GM10847 (cell line): ENCODE measurements around the gene RPLP2.
A peak's percentile ranks its signal among the peaks of the same experiment; 100 is the strongest.

ENCODE experiments used
- POLR2A ChIP-seq: IDR thresholded peaks from 2 replicates; pipeline ENCODE4 v1.6.1; 2011; ENCODE audit not compliant: insufficient read length; ENCODE audit errors: extremely low read depth

Gene RPLP2

GRCh38 chr11:829847-830294, 20.1 kb downstream of the RPLP2 start:
- no peak for TF ChIP-seq POLR2A

GRCh38 chr11:830295-831117, 20.7 kb downstream of the RPLP2 start:
- TF ChIP-seq POLR2A = no peak

DNA sequence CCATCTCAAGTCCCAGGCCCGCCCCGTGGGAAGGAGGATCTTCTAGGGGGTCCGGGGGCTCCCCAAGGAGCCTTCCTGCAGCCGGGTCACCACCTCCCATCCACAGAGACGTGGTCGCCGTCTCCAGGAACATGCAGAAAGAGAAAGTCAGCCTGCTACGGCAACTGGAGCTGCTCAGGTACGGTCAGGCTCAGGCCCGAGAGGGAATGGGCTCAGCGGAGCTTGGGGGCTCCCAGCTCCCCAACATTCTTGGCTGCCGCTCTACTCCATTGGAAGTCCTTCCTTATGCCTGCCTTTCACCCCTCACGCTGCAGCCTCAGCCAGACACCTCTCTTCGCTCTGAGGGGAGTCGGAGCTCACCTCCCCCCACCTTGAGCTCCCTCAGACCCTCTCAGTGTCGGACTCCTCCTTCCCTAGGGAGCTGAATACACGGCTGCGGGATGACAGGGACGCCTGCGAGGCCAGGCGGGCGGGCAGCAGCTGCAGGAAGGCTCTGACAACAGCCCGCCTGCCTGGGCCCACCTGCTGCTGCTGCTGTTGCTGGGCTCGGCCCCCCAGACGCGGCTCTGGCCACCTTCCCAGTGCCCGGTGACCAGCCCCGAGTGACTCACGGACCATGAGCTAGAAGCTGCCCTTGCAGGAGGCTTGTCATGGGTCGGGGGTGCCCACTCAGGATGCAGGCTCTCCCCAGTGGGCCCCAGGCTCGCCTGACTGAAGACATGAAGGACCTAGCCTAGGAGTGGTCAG, 21.5 kb downstream of the RPLP2 start:
- TF ChIP-seq POLR2A = no peak

DNA sequence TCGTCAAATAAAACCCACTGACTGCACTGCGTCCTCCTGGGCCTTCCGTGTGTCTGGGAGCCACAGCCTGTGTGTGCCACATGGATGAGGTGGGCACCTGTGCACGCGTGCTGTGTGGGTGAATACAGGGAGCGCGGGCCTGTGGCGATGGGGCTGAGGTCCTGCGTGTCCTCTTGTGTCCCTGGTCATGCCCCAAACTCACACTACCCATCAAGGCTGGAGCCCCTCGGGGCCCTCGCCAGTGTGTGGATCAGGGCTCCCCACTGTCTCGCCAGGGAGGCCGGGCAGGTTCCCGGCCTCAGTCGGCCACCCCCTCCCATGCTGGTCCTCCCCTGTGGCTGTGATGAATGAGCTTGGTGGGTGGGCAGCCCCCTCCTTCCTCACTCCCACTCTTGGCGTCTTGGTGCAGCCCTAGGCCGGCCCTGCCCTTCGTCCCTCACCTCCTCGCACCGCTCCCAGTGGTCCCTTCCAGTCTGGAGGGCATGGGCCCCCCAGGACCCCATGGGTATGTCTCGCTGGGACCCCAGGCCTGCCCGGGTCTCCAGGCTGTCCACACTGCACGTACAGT, 22.3 kb downstream of the RPLP2 start:
- no peak for TF ChIP-seq POLR2A

- TF ChIP-seq POLR2A = peak; percentile 25
Measured at GRCh38 chr11:832529-833113, 22.9 kb downstream of the RPLP2 start, which contains the start of gene CD151. CD151 (plus strand) TSS chr11:832952; CDS start chr11:836070, 3,118 bp downstream.

DNA sequence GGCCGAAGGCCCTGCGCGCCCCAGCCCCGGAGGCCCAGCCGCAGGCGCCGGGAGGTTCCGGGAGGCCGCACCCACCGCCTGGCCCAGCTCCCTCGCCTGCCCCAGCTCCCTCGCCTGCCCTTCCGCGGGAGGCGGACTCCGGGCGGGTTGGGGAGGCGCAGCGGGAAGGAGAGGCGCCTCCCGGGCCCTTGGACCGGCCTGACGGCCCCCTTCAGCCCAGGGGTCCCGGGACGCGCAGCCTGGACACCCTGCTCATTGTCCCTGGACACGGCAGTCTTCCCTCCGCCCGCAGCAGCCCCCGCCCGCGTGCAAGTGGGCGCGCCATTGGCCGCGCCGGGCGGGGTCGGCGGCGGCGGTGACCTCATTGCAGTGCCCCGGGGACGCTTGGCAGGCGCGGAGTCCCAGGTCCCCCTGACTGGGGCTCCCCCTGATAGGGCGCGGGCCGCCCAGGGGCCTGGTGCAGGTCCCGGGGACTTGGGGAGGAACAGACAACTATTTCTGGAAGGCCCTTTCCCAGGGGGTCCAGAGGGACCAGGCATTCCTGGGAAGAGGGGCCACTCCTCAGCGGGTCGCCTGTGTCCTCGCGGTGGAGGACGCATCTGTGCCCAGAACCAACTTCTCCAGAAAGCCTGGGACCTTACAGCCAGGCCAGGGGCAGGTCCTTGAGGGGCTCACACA, 23.5 kb downstream of the RPLP2 start:
- no peak for TF ChIP-seq POLR2A

DNA sequence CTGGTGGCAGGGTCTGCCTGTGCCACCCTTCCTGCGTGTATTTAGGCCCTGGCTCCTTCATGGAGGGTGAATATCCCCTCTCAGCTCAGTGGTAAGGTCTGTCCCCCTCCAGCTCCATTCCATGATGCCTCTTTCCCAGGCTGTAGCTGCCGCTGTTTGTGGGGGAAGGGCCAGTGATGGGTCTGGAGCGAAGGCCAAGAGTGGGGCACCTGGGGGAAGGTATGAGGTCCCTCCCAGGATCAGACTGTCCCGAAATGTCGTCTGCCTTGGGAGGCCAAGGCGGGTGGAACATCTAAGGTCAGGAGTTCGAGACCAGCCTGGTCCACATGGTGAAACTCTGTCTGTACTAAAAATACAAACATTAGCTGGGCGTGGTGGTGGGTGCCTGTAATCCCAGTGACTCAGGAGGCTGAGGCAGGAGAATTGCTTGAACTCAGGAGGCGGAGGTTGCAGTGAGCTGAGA, 24.1 kb downstream of the RPLP2 start:
- TF ChIP-seq POLR2A = no peak

GRCh38 chr11:834371-835316, 24.9 kb downstream of the RPLP2 start:
- TF ChIP-seq POLR2A = no peak

DNA sequence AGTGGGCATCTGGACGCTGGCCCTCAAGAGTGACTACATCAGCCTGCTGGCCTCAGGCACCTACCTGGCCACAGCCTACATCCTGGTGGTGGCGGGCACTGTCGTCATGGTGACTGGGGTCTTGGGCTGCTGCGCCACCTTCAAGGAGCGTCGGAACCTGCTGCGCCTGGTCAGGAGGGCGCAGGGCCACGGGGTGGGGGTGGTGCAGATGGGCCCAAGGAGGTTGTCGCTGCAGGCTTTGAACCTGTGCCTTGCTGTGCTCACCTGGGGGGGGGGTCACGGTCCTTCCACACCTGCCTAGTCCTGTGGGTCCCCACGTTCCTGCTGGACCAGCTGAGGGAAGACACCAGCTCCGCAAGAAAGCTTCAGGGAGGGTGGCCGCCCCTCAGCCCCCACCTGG, 26.5 kb downstream of the RPLP2 start:
- no peak for TF ChIP-seq POLR2A

DNA sequence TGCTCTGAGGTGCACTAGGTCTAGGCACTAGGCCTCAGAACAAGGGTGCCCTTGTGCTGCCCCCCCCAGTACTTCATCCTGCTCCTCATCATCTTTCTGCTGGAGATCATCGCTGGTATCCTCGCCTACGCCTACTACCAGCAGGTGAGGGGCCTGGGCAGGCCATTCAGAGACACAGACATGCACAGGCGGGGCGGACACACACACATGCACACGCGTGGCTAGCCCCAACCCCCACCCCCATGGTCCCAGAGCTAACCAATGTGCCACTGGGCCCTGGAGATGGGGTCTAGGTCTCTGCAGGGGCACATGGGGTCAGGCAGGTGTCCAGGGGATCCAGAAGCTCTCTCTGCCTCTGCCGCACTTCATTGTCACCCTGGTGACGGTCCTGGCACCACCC, 26.9 kb downstream of the RPLP2 start:
- TF ChIP-seq POLR2A = no peak

DNA sequence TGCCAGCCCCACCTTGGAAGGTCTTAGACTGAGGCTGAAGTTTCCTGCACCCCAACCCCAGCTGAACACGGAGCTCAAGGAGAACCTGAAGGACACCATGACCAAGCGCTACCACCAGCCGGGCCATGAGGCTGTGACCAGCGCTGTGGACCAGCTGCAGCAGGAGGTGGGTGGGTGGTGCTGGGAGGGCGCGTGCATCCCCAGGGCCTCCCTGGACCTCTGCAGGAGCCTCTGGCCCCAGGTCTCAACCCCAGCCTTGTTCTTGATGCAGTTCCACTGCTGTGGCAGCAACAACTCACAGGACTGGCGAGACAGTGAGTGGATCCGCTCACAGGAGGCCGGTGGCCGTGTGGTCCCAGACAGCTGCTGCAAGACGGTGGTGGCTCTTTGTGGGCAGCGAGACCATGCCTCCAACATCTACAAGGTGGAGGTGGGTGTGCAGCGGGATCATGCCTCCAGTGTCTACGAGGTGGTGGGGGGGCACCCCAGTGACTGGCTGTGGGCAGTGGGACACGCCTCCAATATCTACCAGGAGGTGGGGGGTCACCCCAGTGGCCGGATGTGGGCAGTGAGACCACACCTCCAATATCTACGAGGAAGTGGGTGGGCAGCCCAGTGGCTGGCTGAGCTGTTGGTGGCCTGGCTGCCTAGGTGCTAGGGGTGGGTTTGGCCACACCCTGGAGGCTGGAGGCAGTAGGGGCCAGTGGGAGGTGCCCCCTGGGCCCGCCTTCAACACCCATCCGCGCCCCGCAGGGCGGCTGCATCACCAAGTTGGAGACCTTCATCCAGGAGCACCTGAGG, 27.6 kb downstream of the RPLP2 start:
- TF ChIP-seq POLR2A = no peak

- no peak for TF ChIP-seq POLR2A
Measured at GRCh38 chr11:837990-838307, 28.2 kb downstream of the RPLP2 start.
